ENCODE data around the gene TBX19. TPM values are rescaled to one million over a fixed set of nuclear protein-coding genes. Genes with fewer than 3 reads are reported as not detected.
A peak's percentile ranks its signal among the peaks of the same experiment; 100 is the strongest.

Gene TBX19
- total RNA-seq (2012; rRNA removed) (0.18 and 0.28 TPM in 2 replicates), polyA plus RNA-seq (2012; rRNA removed) (0.89 and 1.0 TPM in 2 replicates), Bru-seq, nascent RNA (percentile 44 among the genes with signal in this experiment), BruChase-seq, experiment 1, labeled RNA remaining after a 6-hour chase (percentile 64 among the genes with signal in this experiment), BruChase-seq, experiment 2, labeled RNA remaining after a 2-hour chase (percentile 68 among the genes with signal in this experiment)
- polyA plus RNA-seq (2012; cell fraction: cytosol; rRNA removed) = 0.21 and 0.47 TPM in 2 replicates
- 3.2 and 5.7 TPM in 2 replicates for polyA plus RNA-seq (2012; cell fraction: nucleus; rRNA removed; ENCODE audit: low replicate concordance)
- long read RNA-seq = 0 reads

GRCh38 chr1:168280296-168280927 is at the start of gene TBX19:
TBX19 (plus strand) TSS chr1:168280877; CDS start chr1:168281091, 214 bp downstream.
- Histone ChIP-seq H3K36me3 (ENCODE audit: control insufficient read depth, insufficient read depth, low read length) (no peaks in the 10 kb centered on the region), H3K27ac (ENCODE audit: insufficient read depth, low read length) (no peak within 1 kb of the TSS), H3K9me1 (ENCODE audit: insufficient read depth, low read length) (no peaks in the 10 kb centered on the region), H3K27me3 (ENCODE audit: control insufficient read depth, insufficient read depth, low read length) (no peaks in the 10 kb centered on the region), H4K5ac (ENCODE audit: low read depth, low read length) (no peak within 1 kb of the TSS), H4K8ac (ENCODE audit: low read depth in 2 of 2, low read length in 2 of 2) (no peak within 1 kb of the TSS), H3K4me1 (ENCODE audit: control insufficient read depth, insufficient read depth, low read length) (peaks cover 4% of the 10 kb centered on the region), H3K18ac (ENCODE audit: low read depth, low read length) (no peak within 1 kb of the TSS), H3K23ac (ENCODE audit: low read depth, low read length) (no peak within 1 kb of the TSS), H3K14ac (replicated peaks; ENCODE audit: low read depth, low read length) (no peak within 1 kb of the TSS), H2BK120ac (ENCODE audit: low read depth, low read length) (no peak within 1 kb of the TSS), H2AK9ac (replicated peaks; ENCODE audit: low read depth, low read length, poor library complexity) (no peak within 1 kb of the TSS), H2AK5ac (ENCODE audit: low read depth, low read length) (no peak within 1 kb of the TSS), H2BK5ac (ENCODE audit: low read depth, low read length, poor library complexity, severe bottlenecking) (no peak within 1 kb of the TSS), H2AFZ (replicated peaks; ENCODE audit: low read length, poor library complexity) (no peak within 1 kb of the TSS), H3K9ac (ENCODE audit: low read depth, low read length) (no peak within 1 kb of the TSS), H3K79me1 (ENCODE audit: low read depth in 1 of 2, low read length in 2 of 2) (no peaks in the 10 kb centered on the region), H3K9me3 (ENCODE audit: control insufficient read depth, insufficient read depth, low read length) (no peaks in the 10 kb centered on the region), H2BK20ac (ENCODE audit: low read depth, low read length) (no peak within 1 kb of the TSS), H4K20me1 (ENCODE audit: insufficient read depth, low read length) (no peaks in the 10 kb centered on the region), H3K4me2 (ENCODE audit: low read depth, low read length) (no peak within 1 kb of the TSS; the same call in 1 of the 2 replicates), H2BK15ac (ENCODE audit: low read depth, low read length) (no peak within 1 kb of the TSS), H3K4me3 (ENCODE audit: insufficient read depth, low read depth, low read length) (no peak within 1 kb of the TSS), H3K56ac (ENCODE audit: extremely low read depth, insufficient read depth, low read length) (no peak within 1 kb of the TSS), H4K91ac (ENCODE audit: insufficient read depth, low read depth, low read length) (no peak within 1 kb of the TSS), H3K4ac (ENCODE audit: low read depth, low read length) (no peak within 1 kb of the TSS)
- WGBS, 2 experiments (ENCODE audit: extremely low coverage in 2 of 2, insufficient read length in 1 of 2) = no CpG with 5 or more reads among the region's 7 CpGs
- intact Hi-C loops (cut with micrococcal nuclease) (no loop called here), in situ Hi-C loops (cut with MboI; ENCODE audit: low sequenced_read_pairs) (no loop called here), dilution Hi-C loops (cut with HindIII; ENCODE audit: low sequenced_read_pairs, unreplicated experiment) (no loop called here)
- CTCF ChIA-PET = interaction anchor here (0.5 to 1.0 kb wide), 2 partner anchors 10 to 11 kb away, joined by 3 to 4 read pairs; no protein-coding TSS in a partner anchor
- no peak for TF ChIP-seq SMC3 (IDR thresholded peaks at IDR 0.05; ENCODE audit: low read depth, low read length)
- no peak for TF ChIP-seq NFE2L2 (IDR thresholded peaks at IDR 0.05; ENCODE audit: low read depth, low read length)
- TF ChIP-seq RCOR1 (IDR thresholded peaks at IDR 0.05; ENCODE audit: insufficient replicate concordance, low read length) = no peak
- TF ChIP-seq USF2 (IDR thresholded peaks at IDR 0.05; ENCODE audit: low read depth, low read length) = no peak
- TF ChIP-seq POLR2A (IDR thresholded peaks at IDR 0.05; ENCODE audit: low read depth, low read length) = no peak
- TF ChIP-seq MAFK (IDR thresholded peaks at IDR 0.05; ENCODE audit: low read depth, low read length) = no peak
- TF ChIP-seq ELK1 (IDR thresholded peaks at IDR 0.05; ENCODE audit: borderline replicate concordance, low read depth, low read length) = no peak
- no peak for TF ChIP-seq RAD21 (IDR thresholded peaks at IDR 0.05; ENCODE audit: low read length)
- no TSS peak for BruUV-seq (replicated peaks)
- no peak for DNase-seq
- POLR2A ChIA-PET (ENCODE audit: unreplicated experiment) = no interaction called here
- ATAC-seq (ENCODE audit: low read depth) = peak; percentile 35; the same call in 1 of the 2 replicates
